CD14-positive monocyte (primary cell): ENCODE measurements around the gene SLC38A10. TPM values are rescaled to one million over a fixed set of nuclear protein-coding genes. Genes with fewer than 3 reads are reported as not detected.

ENCODE experiments used
- DNase-seq, 3 donors: peaks; one replicate each; pipeline ENCODE4 v3.0.0-alpha.2; 2011 to 2022
- H2AFZ ChIP-seq: 2 replicates; pipeline ENCODE4 v1.6.0; 2012; ENCODE audit warnings: mild to moderate bottlenecking, low read depth, low read length, inconsistent platforms; ENCODE audit not compliant: insufficient read depth, poor library complexity, severe bottlenecking
- H3K27ac ChIP-seq, 2 donors: 1 replicate in 1 of 2; 2 replicates in 1 of 2; pipeline ENCODE4 v1.5.1; 2012 to 2013; ENCODE audit warnings: low read length in 2 of 2, control low read depth in 1 of 2, inconsistent platforms in 1 of 2, low read depth in 1 of 2, mild to moderate bottlenecking in 1 of 2
- H3K27me3 ChIP-seq, 2 donors: one replicate each; pipeline versions ENCODE4 v1.6.0 to v1.6.1; 2011 to 2013; ENCODE audit warnings: low read length in 2 of 2; ENCODE audit not compliant: control insufficient read depth in 2 of 2, insufficient read depth in 2 of 2
- H3K36me3 ChIP-seq, 2 donors: replicated peaks in 1 of 2; 1 replicate in 1 of 2; 2 replicates in 1 of 2; pipeline versions ENCODE4 v1.5.1 to v1.6.1; 2012 to 2013; ENCODE audit warnings: low read length in 2 of 2, control low read depth in 1 of 2, inconsistent platforms in 1 of 2, mild to moderate bottlenecking in 1 of 2; ENCODE audit not compliant: insufficient read depth in 2 of 2, control insufficient read depth in 1 of 2
- H3K4me1 ChIP-seq, 2 donors: 1 replicate in 1 of 2; 2 replicates in 1 of 2; pipeline versions ENCODE4 v1.5.1 to v1.6.1; 2012 to 2013; ENCODE audit warnings: low read length in 2 of 2, control low read depth in 1 of 2, inconsistent platforms in 1 of 2, mild to moderate bottlenecking in 1 of 2, moderate library complexity in 1 of 2; ENCODE audit not compliant: insufficient read depth in 2 of 2, control insufficient read depth in 1 of 2
- H3K4me2 ChIP-seq: replicated peaks from 2 replicates; pipeline ENCODE3; 2012; ENCODE audit warnings: low read length, moderate library complexity, mild to moderate bottlenecking; ENCODE audit not compliant: poor library complexity, severe bottlenecking; ENCODE audit errors: extremely low read depth
- H3K4me3 ChIP-seq, 3 experiments: fragments of 200-600 bp in 1 of 3; sonication (generic) in 1 of 3; replicated peaks in 1 of 3; 1 replicate in 2 of 3; 2 replicates in 1 of 3; pipeline ENCODE4 v1.5.1; 2011 to 2013; ENCODE audit warnings: low read length in 3 of 3, mild to moderate bottlenecking in 3 of 3, control low read depth in 2 of 3, low read depth in 2 of 3, inconsistent platforms in 1 of 3, moderate library complexity in 1 of 3
- H3K79me2 ChIP-seq: 2 replicates; pipeline ENCODE4 v1.6.0; 2012; ENCODE audit warnings: mild to moderate bottlenecking, control low read depth, inconsistent platforms, low read length, moderate library complexity; ENCODE audit not compliant: insufficient read depth
- H3K9ac ChIP-seq: 2 replicates; pipeline ENCODE4 v1.6.0; 2017; ENCODE audit warnings: low read length, mild to moderate bottlenecking; ENCODE audit not compliant: insufficient read depth, poor library complexity, severe bottlenecking
- H3K9me3 ChIP-seq, 2 donors: replicated peaks in 1 of 2; 1 replicate in 1 of 2; 2 replicates in 1 of 2; pipeline versions ENCODE4 v1.5.1 to v1.6.1; 2012 to 2013; ENCODE audit warnings: low read length in 2 of 2, control low read depth in 1 of 2; ENCODE audit not compliant: control insufficient read depth in 1 of 2, insufficient read depth in 1 of 2
- H4K20me1 ChIP-seq: 2 replicates; pipeline ENCODE4 v1.6.0; 2012; ENCODE audit warnings: mild to moderate bottlenecking, low read length, control low read depth, moderate library complexity; ENCODE audit not compliant: insufficient read depth
- H3K27ac Mint-ChIP-seq, 7 donors: one replicate each; pipeline ENCODE4 v1.8.0; 2020; ENCODE audit warnings: mild to moderate bottlenecking in 7 of 7, mixed read lengths in 7 of 7, moderate library complexity in 6 of 7, inconsistent platforms in 2 of 7
- H3K27me3 Mint-ChIP-seq, 3 donors: one replicate each; pipeline ENCODE4 v1.8.0; 2021 to 2022; ENCODE audit warnings: low read depth in 3 of 3, mild to moderate bottlenecking in 3 of 3, mixed read lengths in 3 of 3, moderate library complexity in 3 of 3, inconsistent platforms in 1 of 3
- H3K36me3 Mint-ChIP-seq, 2 donors: one replicate each; pipeline ENCODE4 v1.8.0; 2020; ENCODE audit warnings: mixed read lengths in 2 of 2, inconsistent platforms in 1 of 2, mild to moderate bottlenecking in 1 of 2
- H3K4me1 Mint-ChIP-seq: one replicate; pipeline ENCODE4 v1.8.0; 2020; ENCODE audit warnings: mild to moderate bottlenecking, mixed read lengths
- H3K4me3 Mint-ChIP-seq, 2 donors: one replicate each; pipeline ENCODE4 v1.8.0; 2020; ENCODE audit warnings: mild to moderate bottlenecking in 2 of 2, mixed read lengths in 2 of 2, moderate library complexity in 1 of 2
- H3K9me3 Mint-ChIP-seq, 7 donors: one replicate each; pipeline ENCODE4 v1.8.0; 2020 to 2022; ENCODE audit warnings: mixed read lengths in 7 of 7, mild to moderate bottlenecking in 6 of 7, moderate library complexity in 6 of 7, inconsistent platforms in 2 of 7
- WGBS: methylation state at CpG from one replicate; pipeline ENCODE4 v1.1.5; 2013; ENCODE audit warnings: missing lambda C conversion rate; ENCODE audit not compliant: insufficient coverage; 5-methylcytosine and 5-hydroxymethylcytosine counted together
- intact Hi-C, 2 donors: fragments of 100-400 bp; cut with micrococcal nuclease; formaldehyde crosslinking; loops; one replicate each; pipeline versions ENCODE4 v1.15.0 to v1.15.1; 2023
- polyA plus RNA-seq, 3 donors: library from polyadenylated mRNA; depleted of rRNA in 1 of 3; unstranded in 2 of 3; stranded (reverse) in 1 of 3; fragments of 300-500 nt in 2 of 3; fragments of >200 nt in 1 of 3; fragmentation: Illumina TruSeq in 2 of 3; gene quantifications; 1 replicate in 2 of 3; 2 replicates in 1 of 3; pipeline ENCODE4 v1.2.3, GENCODE V29; 2012 to 2021
- TF ChIP-seq, protein P1 (sequence below): fragments of 200-600 bp; IDR thresholded peaks from one replicate; pipeline ENCODE4 v1.8.0; 2022; ENCODE audit warnings: antibody characterized with exemption, mild to moderate bottlenecking

Gene SLC38A10
- polyA plus RNA-seq, 3 donors: 50.8 to 76.1 (median 68.4) TPM

DNA sequence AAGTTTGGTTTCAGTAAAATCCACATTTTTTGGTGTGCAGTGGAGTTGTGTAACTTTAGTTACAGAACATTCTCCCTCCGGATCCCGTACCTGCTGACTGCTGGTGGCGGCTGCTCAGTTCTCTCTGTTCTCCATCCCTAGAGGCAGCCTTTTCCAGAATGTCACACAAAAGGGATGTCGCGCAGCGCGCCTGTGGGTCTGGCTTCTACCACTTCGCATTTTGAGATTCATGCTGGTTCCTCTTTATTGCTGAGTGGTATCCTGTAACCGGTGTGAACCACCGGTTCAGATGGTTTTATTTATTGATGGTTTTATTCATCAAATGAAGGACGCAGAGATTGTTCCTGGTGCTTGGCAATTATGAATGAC, 71.4 kb downstream of the SLC38A10 start:
- intact Hi-C loops: loop anchor here (1.0 to 10.0 kb wide), 4 partner anchors 15 to 189 kb away; partner anchors contain the start of genes NDUFAF8 (in 2 of the 2), TEPSIN (in 2 of the 2) and BAIAP2 (in 1 of the 2)
- H3K27me3 ChIP-seq: no peaks in the 10 kb centered on the region
- TF ChIP-seq, protein P1, sequence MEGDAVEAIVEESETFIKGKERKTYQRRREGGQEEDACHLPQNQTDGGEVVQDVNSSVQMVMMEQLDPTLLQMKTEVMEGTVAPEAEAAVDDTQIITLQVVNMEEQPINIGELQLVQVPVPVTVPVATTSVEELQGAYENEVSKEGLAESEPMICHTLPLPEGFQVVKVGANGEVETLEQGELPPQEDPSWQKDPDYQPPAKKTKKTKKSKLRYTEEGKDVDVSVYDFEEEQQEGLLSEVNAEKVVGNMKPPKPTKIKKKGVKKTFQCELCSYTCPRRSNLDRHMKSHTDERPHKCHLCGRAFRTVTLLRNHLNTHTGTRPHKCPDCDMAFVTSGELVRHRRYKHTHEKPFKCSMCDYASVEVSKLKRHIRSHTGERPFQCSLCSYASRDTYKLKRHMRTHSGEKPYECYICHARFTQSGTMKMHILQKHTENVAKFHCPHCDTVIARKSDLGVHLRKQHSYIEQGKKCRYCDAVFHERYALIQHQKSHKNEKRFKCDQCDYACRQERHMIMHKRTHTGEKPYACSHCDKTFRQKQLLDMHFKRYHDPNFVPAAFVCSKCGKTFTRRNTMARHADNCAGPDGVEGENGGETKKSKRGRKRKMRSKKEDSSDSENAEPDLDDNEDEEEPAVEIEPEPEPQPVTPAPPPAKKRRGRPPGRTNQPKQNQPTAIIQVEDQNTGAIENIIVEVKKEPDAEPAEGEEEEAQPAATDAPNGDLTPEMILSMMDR: no peak
- DNase-seq: peak; percentile 53 to 67 (median 59)
- Mint-ChIP-seq H3K36me3 (peaks cover 5 to 15% of the 10 kb centered on the region in 2 donors), H3K4me3 (peak overlapping the region; percentile 78 to 92), H3K27me3 (peaks cover 0 to 3% (median 0%) of the 10 kb centered on the region in 3 donors), H3K27ac (peak overlapping the region; percentile 70 to 91 (median 86)), H3K9me3 (peaks cover 0 to 2% (median 0%) of the 10 kb centered on the region in 7 donors), H3K4me1 (peaks cover 39% of the 10 kb centered on the region)
- peak overlapping the region; percentile 99 for H3K4me2 ChIP-seq
- peak overlapping the region; percentile 33 for H3K9ac ChIP-seq
- peak overlapping the region; percentile 71 for H2AFZ ChIP-seq
- peaks cover 4% of the 10 kb centered on the region for H3K79me2 ChIP-seq
- H3K27ac ChIP-seq: peak overlapping the region; percentile 30 to 64
- H3K9me3 ChIP-seq: no peaks in the 10 kb centered on the region
- peaks cover 3 to 5% of the 10 kb centered on the region in 2 donors for H3K36me3 ChIP-seq
- peaks cover 38 to 48% of the 10 kb centered on the region in 2 donors for H3K4me1 ChIP-seq
- H4K20me1 ChIP-seq: no peaks in the 10 kb centered on the region
- H3K4me3 ChIP-seq: peak overlapping the region; percentile 21 to 86 (median 42)
- WGBS: 0% methylated on average over 6 of the region's 11 CpGs

DNA sequence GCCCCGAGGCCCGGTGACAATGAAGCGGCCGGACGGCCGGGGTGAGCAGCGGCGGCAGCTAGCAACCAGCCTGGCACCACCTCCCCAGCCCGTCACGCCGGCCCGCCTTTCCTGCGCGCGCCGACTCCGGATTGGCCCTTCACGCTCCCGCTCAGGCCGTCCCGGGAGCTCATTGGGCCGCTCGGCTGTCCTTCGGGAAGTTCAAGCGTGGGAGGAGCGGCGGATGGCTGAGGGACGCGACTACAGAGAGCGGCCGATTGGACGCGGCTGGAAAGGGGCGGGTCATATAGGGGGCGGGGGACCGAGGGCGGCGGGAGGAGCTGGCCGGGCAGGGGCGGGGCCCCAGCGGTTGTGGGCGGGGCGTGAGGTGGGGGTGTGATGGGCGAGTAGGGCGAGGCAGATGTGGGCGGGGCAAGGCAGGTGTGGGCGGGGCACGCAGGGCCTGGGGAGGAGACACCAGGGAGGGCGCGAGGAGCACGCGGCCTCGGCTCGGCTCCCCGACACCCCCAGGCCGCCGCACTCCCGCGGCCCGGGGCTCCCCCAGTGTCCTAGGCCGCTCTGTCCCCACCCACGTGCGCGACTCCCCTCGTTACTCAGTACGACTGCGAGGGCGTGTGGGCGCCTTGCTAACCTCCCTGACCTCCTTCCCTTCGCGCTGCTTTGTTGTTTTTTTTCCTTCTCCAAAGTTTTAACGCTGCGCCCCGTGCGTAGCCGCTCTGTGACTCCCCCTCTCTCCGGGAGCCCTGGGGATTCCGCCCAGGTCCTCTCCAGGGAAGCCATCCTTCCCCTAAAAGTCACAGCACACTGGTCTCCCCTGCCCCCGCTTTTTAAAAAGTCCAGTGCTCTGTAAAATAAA, 72.0 kb downstream of the SLC38A10 start, which contains the start of gene CEP131:
Gene CEP131, minus strand, starts transcription at position 60 of the 856 bp plus-strand sequence. CDS start 2,909 bp downstream, outside the sequence.
- TF ChIP-seq, protein P1: no peak
- H3K9me3 Mint-ChIP-seq: peaks cover 0 to 2% (median 0%) of the 10 kb centered on the region in 7 donors
- peak within 1 kb of the TSS; percentile 70 to 91 (median 86) for H3K27ac Mint-ChIP-seq
- peak within 1 kb of the TSS; percentile 99 for H3K4me2 ChIP-seq
- H3K27ac ChIP-seq: peak within 1 kb of the TSS; percentile 30 to 76
- peak; percentile 97 to 98 (median 98) for DNase-seq
- H3K4me1 ChIP-seq: peaks cover 31 to 42% of the 10 kb centered on the region in 2 donors
- H3K79me2 ChIP-seq: peaks cover 4% of the 10 kb centered on the region
- H3K4me3 Mint-ChIP-seq: peak within 1 kb of the TSS; percentile 78 to 92
- H3K36me3 ChIP-seq: peaks cover 4 to 5% of the 10 kb centered on the region in 2 donors
- peaks cover 0 to 4% (median 0%) of the 10 kb centered on the region in 3 donors for H3K27me3 Mint-ChIP-seq
- WGBS: under 1% methylated on average over 64 of the region's 79 CpGs
- no peaks in the 10 kb centered on the region for H3K9me3 ChIP-seq
- intact Hi-C loops: loop anchor here (1.0 to 10.0 kb wide), 4 partner anchors 16 to 188 kb away; partner anchors contain the start of genes NDUFAF8 (in 2 of the 2), TEPSIN (in 2 of the 2) and BAIAP2 (in 1 of the 2)
- peak within 1 kb of the TSS; percentile 76 for H3K9ac ChIP-seq
- peaks cover 6 to 15% of the 10 kb centered on the region in 2 donors for H3K36me3 Mint-ChIP-seq
- peak within 1 kb of the TSS; percentile 92 for H2AFZ ChIP-seq
- H3K4me1 Mint-ChIP-seq: peaks cover 32% of the 10 kb centered on the region
- H4K20me1 ChIP-seq: no peaks in the 10 kb centered on the region
- H3K27me3 ChIP-seq: no peaks in the 10 kb centered on the region
- H3K4me3 ChIP-seq: peak within 1 kb of the TSS; percentile 43 to 86 (median 48)
